HUES48 (cell line): ENCODE measurements around the gene TSPAN18.

ENCODE experiments used
- H3K27ac ChIP-seq: one replicate; pipeline ENCODE4 v1.7.0; 2013; ENCODE audit warnings: low read depth, low read length, inconsistent platforms
- H3K27me3 ChIP-seq: 2 replicates; pipeline ENCODE4 v1.6.1; 2013; ENCODE audit warnings: mild to moderate bottlenecking, low read length; ENCODE audit not compliant: control insufficient read depth, insufficient read depth
- H3K36me3 ChIP-seq: 2 replicates; pipeline ENCODE4 v1.6.1; 2013; ENCODE audit warnings: low read length; ENCODE audit not compliant: control insufficient read depth, insufficient read depth
- H3K4me1 ChIP-seq: 2 replicates; pipeline ENCODE4 v1.6.1; 2013; ENCODE audit warnings: mild to moderate bottlenecking, low read length; ENCODE audit not compliant: control insufficient read depth, insufficient read depth
- H3K4me3 ChIP-seq: 2 replicates; pipeline ENCODE4 v1.5.1; 2013; ENCODE audit warnings: mild to moderate bottlenecking, low read depth, low read length
- H3K9ac ChIP-seq: 2 replicates; pipeline ENCODE4 v1.6.1; 2013; ENCODE audit warnings: mild to moderate bottlenecking, low read depth, low read length, moderate library complexity
- H3K9me3 ChIP-seq: 2 replicates; pipeline ENCODE4 v1.6.1; 2013; ENCODE audit warnings: low read length; ENCODE audit not compliant: control insufficient read depth, insufficient read depth

TSPAN18 gene

DNA sequence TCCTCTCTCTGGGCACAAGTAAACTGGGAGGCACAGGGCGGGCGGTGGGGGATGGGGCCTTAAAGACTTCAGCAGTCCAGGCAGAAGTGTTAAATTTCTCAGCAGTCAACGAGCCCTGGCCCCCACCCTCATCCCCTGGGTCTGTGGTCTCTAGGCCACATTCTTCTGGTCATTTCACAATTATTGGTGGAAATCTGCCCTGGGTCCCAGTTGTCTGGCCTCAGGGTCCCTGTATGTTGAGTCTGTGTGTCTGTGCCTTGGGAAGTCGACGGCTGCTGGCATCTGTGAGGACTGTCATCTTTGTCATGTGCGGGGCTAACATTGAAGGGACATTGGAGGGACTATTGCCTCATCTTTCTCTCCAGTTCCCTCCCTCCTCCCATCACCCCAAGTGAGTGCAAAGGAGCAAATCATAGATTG lies 1.7 kb downstream of the TSPAN18 start:
- Histone ChIP-seq H3K4me3 (peak overlapping the region; percentile 72), H3K9ac (no peak overlapping the region), H3K9me3 (no peaks in the 10 kb centered on the region), H3K27me3 (peaks cover 77% of the 10 kb centered on the region), H3K27ac (peak overlapping the region; percentile 25), H3K36me3 (no peaks in the 10 kb centered on the region), H3K4me1 (peaks cover 51% of the 10 kb centered on the region)

DNA sequence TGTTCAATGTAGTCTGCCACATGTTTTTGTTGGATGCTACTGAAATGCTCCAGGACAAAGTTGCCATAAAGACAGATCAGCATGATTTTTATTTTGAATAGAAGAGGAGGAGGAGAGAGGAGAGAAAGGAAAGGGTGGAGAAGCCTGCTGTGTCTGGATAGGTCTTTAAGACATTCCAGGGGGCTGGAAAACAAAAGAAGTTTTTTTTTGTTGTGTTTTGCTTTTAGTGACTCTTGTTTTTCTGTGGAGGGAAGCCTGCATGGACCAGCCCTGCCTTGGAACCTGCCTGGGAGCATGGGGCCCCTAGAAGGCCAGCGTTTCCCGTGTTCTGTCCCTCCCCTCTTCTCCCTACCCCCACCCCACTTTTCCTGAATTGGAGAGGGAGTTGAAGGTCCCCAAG lies 2.3 kb downstream of the TSPAN18 start:
- peak overlapping the region; percentile 64 for H3K27ac ChIP-seq
- peak overlapping the region; percentile 72 for H3K4me3 ChIP-seq
- H3K4me1 ChIP-seq = peaks cover 56% of the 10 kb centered on the region
- H3K36me3 ChIP-seq = no peaks in the 10 kb centered on the region
- H3K9me3 ChIP-seq = no peaks in the 10 kb centered on the region
- peaks cover 76% of the 10 kb centered on the region for H3K27me3 ChIP-seq
- H3K9ac ChIP-seq = no peak overlapping the region

DNA sequence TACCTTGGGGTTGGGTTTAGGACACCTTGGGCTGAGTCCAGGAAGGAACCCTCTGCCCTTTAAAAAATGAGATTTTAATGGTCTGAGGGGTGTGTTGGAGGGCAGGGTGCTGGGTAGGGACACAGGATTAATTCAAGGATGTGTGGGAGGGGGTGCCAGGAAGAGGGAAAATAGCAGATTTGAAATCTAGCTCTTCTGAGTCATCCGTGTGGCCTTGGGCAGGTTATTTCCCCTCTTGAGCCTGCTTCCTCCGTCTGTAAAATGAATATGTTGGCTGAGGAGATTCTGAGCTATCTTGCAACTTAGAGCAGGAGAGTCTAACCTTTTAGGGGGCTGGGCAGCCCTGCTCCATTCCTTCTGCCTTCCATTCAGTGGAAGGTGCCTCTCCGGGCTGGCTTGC lies 3.0 kb downstream of the TSPAN18 start:
- peaks cover 75% of the 10 kb centered on the region for H3K27me3 ChIP-seq
- peak overlapping the region; percentile 64 for H3K27ac ChIP-seq

DNA sequence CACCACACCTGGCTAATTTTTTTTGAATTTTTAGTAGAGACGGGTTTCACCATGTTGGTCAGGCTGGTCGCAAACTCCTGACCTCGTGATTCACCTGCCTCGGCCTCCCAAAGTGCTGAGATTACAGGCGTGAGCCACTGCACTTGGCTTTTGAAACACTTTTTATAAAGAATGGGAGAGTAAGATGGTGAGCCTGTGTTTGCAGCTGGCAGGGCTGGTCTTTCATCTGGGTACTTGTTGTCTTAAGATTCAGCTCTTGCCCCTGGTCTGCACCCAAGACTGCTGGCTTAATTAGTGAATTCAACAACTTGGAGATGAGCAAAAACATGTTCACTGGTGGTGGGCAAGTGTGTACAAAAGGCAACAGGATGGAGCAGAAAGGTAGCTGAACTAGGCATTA lies 4.0 kb downstream of the TSPAN18 start:
- Histone ChIP-seq H3K36me3 (no peaks in the 10 kb centered on the region), H3K4me3 (no peak overlapping the region), H3K4me1 (peaks cover 57% of the 10 kb centered on the region), H3K9me3 (no peaks in the 10 kb centered on the region), H3K9ac (no peak overlapping the region), H3K27ac (no peak overlapping the region), H3K27me3 (peaks cover 70% of the 10 kb centered on the region)

More for the DNA sequence above, 3.0 kb downstream of the TSPAN18 start:
- H3K4me3 ChIP-seq = 0 out of 2 replicates have a peak overlapping the region, but pooled peaks have one; percentile 20
- no peak overlapping the region for H3K9ac ChIP-seq
- no peaks in the 10 kb centered on the region for H3K9me3 ChIP-seq
- H3K4me1 ChIP-seq = peaks cover 61% of the 10 kb centered on the region
- no peaks in the 10 kb centered on the region for H3K36me3 ChIP-seq

DNA sequence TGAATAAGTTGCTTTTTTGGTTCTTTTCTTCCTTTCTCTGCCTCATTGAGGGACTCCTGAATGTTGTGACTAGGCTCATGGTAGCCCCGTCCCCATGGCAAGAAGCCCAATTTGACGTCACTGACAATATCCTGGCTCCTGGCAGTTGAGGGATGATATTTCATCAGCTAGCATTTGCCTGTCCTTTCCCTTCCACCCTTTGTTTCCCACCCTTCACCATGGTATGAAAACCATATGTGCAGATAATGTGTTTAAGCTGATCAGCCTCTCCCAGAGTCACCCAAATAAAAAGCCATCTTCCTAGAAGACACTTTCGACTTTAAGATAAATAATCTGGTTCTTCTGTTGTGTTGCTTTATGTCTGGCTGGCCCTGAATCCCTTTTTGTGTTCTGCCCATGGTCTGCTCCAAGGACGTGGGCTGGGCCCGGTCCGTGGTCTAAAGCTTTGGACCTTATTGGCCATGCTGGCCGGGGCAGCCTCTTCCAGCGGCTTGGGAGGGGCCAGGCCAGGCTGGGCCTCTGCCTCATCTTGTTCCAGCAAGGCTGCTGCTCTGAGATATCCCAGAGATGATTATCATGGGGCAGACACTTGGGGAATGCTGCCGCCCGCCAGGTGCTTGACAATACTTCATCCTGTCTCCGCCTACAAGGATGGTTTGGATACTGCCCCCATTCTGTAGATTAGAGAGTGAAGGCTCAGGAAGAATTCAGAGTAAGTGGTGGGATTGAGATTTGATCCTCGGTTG lies 5.1 kb downstream of the TSPAN18 start:
- Histone ChIP-seq H3K9ac (no peak overlapping the region), H3K36me3 (no peaks in the 10 kb centered on the region), H3K9me3 (no peaks in the 10 kb centered on the region), H3K4me3 (no peak overlapping the region), H3K27ac (no peak overlapping the region), H3K27me3 (peaks cover 68% of the 10 kb centered on the region), H3K4me1 (peaks cover 54% of the 10 kb centered on the region)

DNA sequence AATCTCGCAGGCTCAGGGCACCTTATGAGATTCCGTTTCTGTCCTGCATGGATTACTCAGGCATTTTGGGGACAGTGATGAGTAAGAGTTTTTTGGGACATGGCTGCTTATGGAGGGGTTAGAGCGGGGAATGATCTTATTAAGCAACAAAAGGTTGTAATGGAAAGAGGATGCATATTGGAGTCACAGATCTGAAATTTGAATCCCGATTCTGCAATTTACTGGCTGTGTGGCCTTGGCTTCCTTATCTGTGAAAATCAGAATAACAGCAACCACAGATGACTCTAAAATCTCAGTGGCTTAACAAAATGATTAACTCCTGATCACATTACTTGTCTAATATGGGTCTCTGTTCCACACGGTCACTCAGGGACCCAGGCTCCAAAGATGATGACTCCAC lies 5.8 kb downstream of the TSPAN18 start:
- Histone ChIP-seq H3K4me3 (no peak overlapping the region), H3K27me3 (peaks cover 68% of the 10 kb centered on the region), H3K9ac (no peak overlapping the region), H3K36me3 (no peaks in the 10 kb centered on the region), H3K27ac (no peak overlapping the region), H3K4me1 (peaks cover 54% of the 10 kb centered on the region), H3K9me3 (no peaks in the 10 kb centered on the region)

DNA sequence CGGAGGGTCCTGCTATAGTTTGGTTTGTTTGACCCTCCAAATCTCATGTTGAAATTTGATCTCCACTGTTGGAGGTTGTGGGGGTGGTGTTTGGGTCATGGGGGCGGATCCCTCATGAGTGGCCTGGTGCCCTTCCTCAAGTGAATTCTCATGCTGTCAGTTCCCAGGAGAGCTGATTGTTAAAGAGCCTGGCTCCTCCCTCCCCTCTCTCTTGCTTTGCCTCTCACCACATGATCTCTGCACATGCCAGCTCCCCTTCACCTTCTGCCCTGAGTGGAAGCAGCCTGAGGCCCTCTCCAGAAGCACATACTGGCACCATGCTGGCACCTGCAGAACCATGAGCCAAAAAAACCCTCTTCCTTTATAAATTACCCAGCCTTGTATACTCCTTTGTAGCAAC lies 7.1 kb downstream of the TSPAN18 start:
- no peak overlapping the region for H3K9ac ChIP-seq
- peaks cover 59% of the 10 kb centered on the region for H3K27me3 ChIP-seq
- peaks cover 44% of the 10 kb centered on the region for H3K4me1 ChIP-seq
- H3K36me3 ChIP-seq = no peaks in the 10 kb centered on the region
- H3K9me3 ChIP-seq = no peaks in the 10 kb centered on the region
- H3K4me3 ChIP-seq = no peak overlapping the region
- no peak overlapping the region for H3K27ac ChIP-seq

DNA sequence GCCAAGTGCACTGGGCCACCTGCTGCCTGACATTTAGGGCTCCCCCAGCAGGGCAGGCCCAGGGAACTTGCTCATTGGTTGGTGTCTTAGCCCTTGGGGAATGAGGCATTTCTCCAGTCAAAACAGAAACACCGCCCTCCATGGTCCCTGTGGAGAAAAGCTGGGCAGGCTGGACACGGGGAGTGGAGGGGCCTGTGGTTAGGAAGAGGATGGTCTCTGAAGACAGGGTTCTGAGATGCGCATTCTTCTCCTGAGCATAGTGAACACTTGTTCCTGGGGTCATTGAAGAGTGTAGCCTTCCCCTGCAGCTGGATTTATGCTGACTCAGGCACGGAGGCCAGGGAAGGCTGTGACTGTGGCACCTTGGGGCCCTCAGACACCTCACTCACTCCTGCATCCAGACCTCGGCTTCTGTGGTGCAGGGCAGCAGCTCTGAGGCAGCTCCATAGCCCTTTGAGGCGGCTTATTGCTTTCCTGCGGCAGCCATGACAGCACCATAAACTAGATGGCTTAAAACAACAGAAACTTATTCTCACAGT lies 8.2 kb downstream of the TSPAN18 start:
- H3K27ac ChIP-seq = no peak overlapping the region
- H3K36me3 ChIP-seq = no peaks in the 10 kb centered on the region
- H3K9me3 ChIP-seq = no peaks in the 10 kb centered on the region
- no peak overlapping the region for H3K4me3 ChIP-seq
- H3K4me1 ChIP-seq = peaks cover 34% of the 10 kb centered on the region
- H3K9ac ChIP-seq = no peak overlapping the region
- peaks cover 55% of the 10 kb centered on the region for H3K27me3 ChIP-seq

DNA sequence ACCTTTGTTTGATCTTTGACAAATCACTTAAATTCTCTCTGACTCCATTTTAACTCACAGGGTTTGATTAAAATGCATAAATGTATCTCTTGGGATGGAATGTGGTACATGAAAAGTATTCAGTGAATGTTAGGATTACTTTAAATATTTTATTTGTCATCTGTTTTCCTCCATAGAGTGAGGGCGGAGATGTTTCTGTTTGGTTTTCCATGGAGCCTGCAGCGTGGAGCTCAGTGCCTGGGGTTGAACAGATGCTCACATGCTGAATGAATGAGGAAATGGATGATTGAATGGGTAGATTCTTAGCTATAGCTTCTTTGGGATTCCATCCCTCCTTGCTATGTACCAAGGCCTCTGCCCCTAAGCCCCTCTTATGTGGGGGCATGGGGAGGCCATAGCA lies 10.0 kb downstream of the TSPAN18 start:
- Histone ChIP-seq H3K9me3 (no peaks in the 10 kb centered on the region), H3K27ac (no peak overlapping the region), H3K36me3 (no peaks in the 10 kb centered on the region), H3K4me3 (no peak overlapping the region), H3K9ac (no peak overlapping the region), H3K27me3 (peaks cover 40% of the 10 kb centered on the region), H3K4me1 (peaks cover 41% of the 10 kb centered on the region)

DNA sequence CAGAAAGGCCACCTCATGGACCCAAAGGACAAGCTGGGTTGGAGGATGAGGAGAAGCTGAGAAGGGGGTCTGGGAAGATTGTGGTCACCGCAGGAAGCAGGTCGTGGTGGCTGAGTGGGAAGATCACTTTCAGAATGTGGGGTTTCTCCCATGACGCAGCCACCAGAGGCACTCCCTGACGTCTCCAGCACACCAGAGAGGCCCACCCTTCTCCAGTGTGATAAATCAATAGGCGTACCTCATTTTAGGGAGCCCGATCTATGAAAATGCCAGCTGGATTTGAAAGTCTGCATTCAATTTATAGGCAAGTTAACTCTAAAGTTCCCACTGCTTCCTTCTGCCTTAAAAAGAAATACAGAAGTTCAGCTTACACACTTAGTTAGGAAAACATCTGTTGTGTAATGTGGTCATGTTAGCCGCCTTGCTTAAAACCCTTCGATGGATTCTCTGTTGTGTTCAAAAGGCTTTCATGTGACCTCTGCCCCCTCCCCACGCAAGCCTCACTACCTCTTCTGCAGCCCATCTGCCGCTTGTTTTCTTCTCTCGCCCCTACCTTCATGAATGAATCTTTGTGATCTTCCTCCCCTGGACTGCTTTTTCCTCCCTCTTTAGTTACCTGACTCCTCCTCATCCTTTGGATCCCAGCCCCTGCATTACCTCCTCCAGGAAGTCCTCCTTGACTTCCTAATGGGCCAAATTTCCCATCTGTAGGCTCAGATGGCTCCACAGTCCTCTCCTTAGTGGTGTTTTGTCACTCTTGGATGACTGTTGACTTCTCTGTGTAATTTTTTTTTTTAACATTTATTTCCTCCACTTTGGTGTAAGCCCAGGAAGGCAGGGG lies 10.7 kb downstream of the TSPAN18 start:
- no peak overlapping the region for H3K9ac ChIP-seq
- no peak overlapping the region for H3K4me3 ChIP-seq
- no peaks in the 10 kb centered on the region for H3K9me3 ChIP-seq
- H3K4me1 ChIP-seq = peaks cover 41% of the 10 kb centered on the region
- H3K27me3 ChIP-seq = peaks cover 34% of the 10 kb centered on the region
- no peak overlapping the region for H3K27ac ChIP-seq
- H3K36me3 ChIP-seq = no peaks in the 10 kb centered on the region

DNA sequence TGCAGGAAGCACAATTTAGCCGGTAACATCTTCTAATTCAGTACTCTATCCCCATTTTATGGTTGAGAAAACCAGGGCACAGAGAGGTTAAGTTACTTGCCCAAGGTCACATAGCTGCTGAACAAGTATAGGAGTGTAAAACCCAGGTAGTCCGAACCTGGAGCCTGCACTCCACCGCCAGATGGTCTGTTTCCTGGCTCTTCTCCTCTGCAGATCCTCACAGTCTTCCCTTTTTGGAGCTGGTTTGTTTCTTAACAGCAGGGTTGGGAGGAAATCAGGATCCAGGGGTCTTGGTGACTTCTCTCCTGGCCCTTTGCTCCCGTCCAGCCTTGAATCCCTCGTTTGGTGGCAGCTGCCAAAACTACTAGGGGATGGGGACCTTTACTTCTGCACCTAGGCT lies 12.0 kb downstream of the TSPAN18 start:
- no peaks in the 10 kb centered on the region for H3K9me3 ChIP-seq
- peaks cover 26% of the 10 kb centered on the region; the same call in 1 of the 2 replicates for H3K27me3 ChIP-seq
- H3K4me1 ChIP-seq = peaks cover 44% of the 10 kb centered on the region
- no peak overlapping the region for H3K9ac ChIP-seq
- H3K36me3 ChIP-seq = no peaks in the 10 kb centered on the region
- H3K27ac ChIP-seq = no peak overlapping the region
- H3K4me3 ChIP-seq = no peak overlapping the region
